Right ventricle myocardium inferior (tissue), 1 donor: ENCODE measurements around the gene KRABD2.

ENCODE experiments used
- ATAC-seq: fragments of 200-7000 bp; cut with Tn5 transposase; one replicate; pipeline ENCODE4 v1.9.1; 2020; ENCODE audit warnings: mild to moderate bottlenecking, moderate library complexity
- DNase-seq: peaks from one replicate; pipeline ENCODE4 v3.0.0; 2021; ENCODE audit errors: missing footprints
- intact Hi-C: fragments of 100-400 bp; cut with DNase I; formaldehyde crosslinking; loops from one replicate; pipeline ENCODE4 v1.11.0; 2022
- donor health status: DM: no; HTN: yes; CAD: no; lungs with severe emphysema.

KRABD2 gene

GRCh38 chr17:8376271-8377067 lies at the start of gene KRABD2:
TSS of gene KRABD2 (minus strand) at chr17:8376704.
- DNase-seq (peak; percentile 94), ATAC-seq (peak; percentile 98)
- intact Hi-C loops, result loop anchor here (5.0 kb wide), 1 partner anchor 64 kb away; the partner anchor contains the start of gene ARHGEF15

GRCh38 chr17:8421571-8421970 lies 45.1 kb upstream of the KRABD2 start:
- DNase-seq, result no peak

GRCh38 chr17:8420041-8420934 lies 43.8 kb upstream of the KRABD2 start:
- DNase-seq, result peak; percentile 77
- intact Hi-C loops, result no loop called here
- peak; percentile 86 for ATAC-seq

More at GRCh38 chr17:8421571-8421970, 45.1 kb upstream of the KRABD2 start:
- no peak for ATAC-seq
- intact Hi-C loops, result no loop called here

GRCh38 chr17:8419305-8419704 lies 42.8 kb upstream of the KRABD2 start:
- intact Hi-C loops, result no loop called here
- ATAC-seq, result no peak
- no peak for DNase-seq

GRCh38 chr17:8418471-8418870 lies 42.0 kb upstream of the KRABD2 start:
- DNase-seq (no peak), ATAC-seq (no peak)
- intact Hi-C loops, result no loop called here

GRCh38 chr17:8417806-8418205 lies 41.3 kb upstream of the KRABD2 start:
- intact Hi-C loops, result no loop called here
- DNase-seq (no peak), ATAC-seq (no peak)

- DNase-seq (no peak), ATAC-seq (no peak)
- intact Hi-C loops, result no loop called here
These were observed 37.4 kb upstream of the KRABD2 start for GRCh38 chr17:8413938-8414337.

GRCh38 chr17:8413328-8413727 lies 36.8 kb upstream of the KRABD2 start:
- ATAC-seq (no peak), DNase-seq (no peak)
- intact Hi-C loops, result no loop called here

- ATAC-seq (no peak), DNase-seq (no peak)
- intact Hi-C loops, result no loop called here
These were observed 35.6 kb upstream of the KRABD2 start for GRCh38 chr17:8412089-8412488.

GRCh38 chr17:8410883-8411238 lies 34.4 kb upstream of the KRABD2 start:
- DNase-seq (no peak), ATAC-seq (no peak)
- intact Hi-C loops, result loop anchor here (2.0 kb wide), 2 partner anchors 334 to 376 kb away; partner anchors contain the start of gene CCDC42

GRCh38 chr17:8409966-8410882 lies 33.7 kb upstream of the KRABD2 start:
- DNase-seq, result peak; percentile 89
- intact Hi-C loops, result loop anchor here (2.0 kb wide), 2 partner anchors 335 to 377 kb away; partner anchors contain the start of gene CCDC42
- ATAC-seq, result peak; percentile 93

- DNase-seq, result no peak
- ATAC-seq, result no peak
- intact Hi-C loops, result no loop called here
These were observed 31.9 kb upstream of the KRABD2 start for GRCh38 chr17:8408371-8408770.

- DNase-seq, result no peak
- intact Hi-C loops, result no loop called here
These were observed 29.7 kb upstream of the KRABD2 start for GRCh38 chr17:8406174-8406573.

GRCh38 chr17:8405499-8406016 lies 29.1 kb upstream of the KRABD2 start:
- DNase-seq, result no peak
- intact Hi-C loops, result no loop called here
- ATAC-seq, result no peak

More at GRCh38 chr17:8406174-8406573, 29.7 kb upstream of the KRABD2 start:
- ATAC-seq, result no peak

- intact Hi-C loops, result no loop called here
- DNase-seq, result no peak
- ATAC-seq, result no peak
These were observed 26.5 kb upstream of the KRABD2 start for GRCh38 chr17:8402921-8403536.

- ATAC-seq, result no peak
- intact Hi-C loops, result no loop called here
- DNase-seq, result no peak
These were observed 24.6 kb upstream of the KRABD2 start for GRCh38 chr17:8401107-8401506.

GRCh38 chr17:8398980-8399379 lies 22.5 kb upstream of the KRABD2 start:
- intact Hi-C loops, result no loop called here
- DNase-seq (no peak), ATAC-seq (no peak)

- intact Hi-C loops, result no loop called here
- no peak for DNase-seq
These were observed 21.1 kb upstream of the KRABD2 start, which contains the start of gene RNF222 for GRCh38 chr17:8397636-8398035. TSS of gene RNF222 (minus strand) at chr17:8397827. CDS start at chr17:8393461, 4,366 bp downstream.

More at GRCh38 chr17:8397636-8398035, 21.1 kb upstream of the KRABD2 start, which contains the start of gene RNF222:
- no peak for ATAC-seq
